ENCODE data around the gene DDX39B.
"Not testable (repeated sequence)": the region's sequence is repeated elsewhere in the genome, so short reads cannot be mapped to it uniquely, and the experiment has no call there.

The DDX39B gene

DNA sequence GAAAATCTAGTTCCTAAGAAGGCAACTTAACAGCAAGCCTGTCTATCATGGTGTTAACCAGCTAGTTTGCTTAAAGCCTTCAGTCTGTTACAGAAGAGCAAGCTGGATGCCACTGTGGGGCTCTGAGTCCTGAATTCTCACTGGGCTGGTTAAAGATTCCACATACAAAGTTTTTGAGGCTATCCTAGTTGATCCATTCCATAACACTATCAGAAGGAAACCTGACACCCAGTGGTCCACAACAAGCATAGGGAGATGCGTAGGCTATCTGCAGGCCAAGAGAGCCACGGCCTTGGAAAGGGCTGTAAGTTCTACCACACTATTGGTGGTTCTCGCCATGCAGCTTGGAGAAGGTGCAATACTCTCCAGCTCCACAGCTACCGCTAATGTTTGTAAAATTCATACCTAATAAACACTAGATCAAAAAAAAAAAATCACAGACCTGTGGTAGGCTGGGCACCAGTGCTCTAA, 13.5 kb downstream of the DDX39B start:
- no peak overlapping the region for H3K27ac ChIP-seq
- TF ChIP-seq, protein P1, sequence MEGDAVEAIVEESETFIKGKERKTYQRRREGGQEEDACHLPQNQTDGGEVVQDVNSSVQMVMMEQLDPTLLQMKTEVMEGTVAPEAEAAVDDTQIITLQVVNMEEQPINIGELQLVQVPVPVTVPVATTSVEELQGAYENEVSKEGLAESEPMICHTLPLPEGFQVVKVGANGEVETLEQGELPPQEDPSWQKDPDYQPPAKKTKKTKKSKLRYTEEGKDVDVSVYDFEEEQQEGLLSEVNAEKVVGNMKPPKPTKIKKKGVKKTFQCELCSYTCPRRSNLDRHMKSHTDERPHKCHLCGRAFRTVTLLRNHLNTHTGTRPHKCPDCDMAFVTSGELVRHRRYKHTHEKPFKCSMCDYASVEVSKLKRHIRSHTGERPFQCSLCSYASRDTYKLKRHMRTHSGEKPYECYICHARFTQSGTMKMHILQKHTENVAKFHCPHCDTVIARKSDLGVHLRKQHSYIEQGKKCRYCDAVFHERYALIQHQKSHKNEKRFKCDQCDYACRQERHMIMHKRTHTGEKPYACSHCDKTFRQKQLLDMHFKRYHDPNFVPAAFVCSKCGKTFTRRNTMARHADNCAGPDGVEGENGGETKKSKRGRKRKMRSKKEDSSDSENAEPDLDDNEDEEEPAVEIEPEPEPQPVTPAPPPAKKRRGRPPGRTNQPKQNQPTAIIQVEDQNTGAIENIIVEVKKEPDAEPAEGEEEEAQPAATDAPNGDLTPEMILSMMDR (conservative IDR thresholded peaks at IDR 0.05): no peak

DNA sequence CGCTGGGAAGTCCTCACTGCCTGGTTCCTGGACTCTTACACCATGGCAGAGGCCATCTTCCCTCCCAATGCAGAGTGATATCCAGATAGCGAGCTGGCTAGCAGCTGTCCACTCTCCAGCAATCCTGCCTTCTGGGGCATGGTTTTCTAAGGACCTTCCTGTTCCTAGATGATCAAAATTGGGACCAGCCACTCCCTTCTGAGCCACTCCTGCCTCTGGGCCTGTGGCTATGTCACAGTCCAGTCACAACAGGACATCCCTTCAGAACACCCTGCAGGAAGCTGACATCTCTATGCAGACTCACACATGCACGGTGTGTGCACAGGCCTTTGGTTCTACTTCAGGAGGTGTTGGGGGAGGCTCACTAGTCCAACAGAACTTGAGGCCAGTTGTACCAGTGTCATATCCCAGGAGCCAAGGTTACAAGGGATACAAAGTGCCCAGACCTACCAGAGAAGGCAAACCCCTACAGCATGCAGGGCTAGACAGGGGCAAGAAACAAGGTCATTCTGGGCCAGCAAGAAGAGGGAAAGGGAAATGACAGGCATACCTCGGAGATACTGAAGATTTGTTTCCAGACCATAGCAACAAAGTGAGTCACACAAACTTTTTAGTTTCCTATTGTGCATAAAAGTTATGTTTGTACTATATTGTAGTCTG, 15.7 kb downstream of the DDX39B start:
- H3K27ac ChIP-seq: no peak overlapping the region
- TF ChIP-seq, protein P1 (conservative IDR thresholded peaks at IDR 0.05): no peak

DNA sequence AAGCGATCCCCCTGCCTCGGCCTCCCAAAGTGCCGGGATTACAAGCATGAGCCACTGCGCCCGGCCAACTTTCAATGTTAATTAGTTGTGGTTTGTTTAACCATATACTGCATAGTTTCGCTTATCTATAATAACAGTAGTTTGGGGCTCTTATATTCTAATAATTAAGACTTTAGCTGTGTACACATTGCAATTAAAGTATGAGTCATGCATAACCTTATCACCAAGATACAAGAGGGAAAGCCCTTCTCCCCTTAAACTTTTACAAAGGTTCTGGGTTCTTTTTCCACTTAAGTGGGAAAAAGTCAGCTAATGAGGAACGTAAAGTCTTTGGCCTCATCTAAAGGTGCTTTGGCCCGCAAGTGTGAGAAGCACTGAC, 16.3 kb downstream of the DDX39B start:
- TF ChIP-seq, protein P1 (conservative IDR thresholded peaks at IDR 0.05): no peak

DNA sequence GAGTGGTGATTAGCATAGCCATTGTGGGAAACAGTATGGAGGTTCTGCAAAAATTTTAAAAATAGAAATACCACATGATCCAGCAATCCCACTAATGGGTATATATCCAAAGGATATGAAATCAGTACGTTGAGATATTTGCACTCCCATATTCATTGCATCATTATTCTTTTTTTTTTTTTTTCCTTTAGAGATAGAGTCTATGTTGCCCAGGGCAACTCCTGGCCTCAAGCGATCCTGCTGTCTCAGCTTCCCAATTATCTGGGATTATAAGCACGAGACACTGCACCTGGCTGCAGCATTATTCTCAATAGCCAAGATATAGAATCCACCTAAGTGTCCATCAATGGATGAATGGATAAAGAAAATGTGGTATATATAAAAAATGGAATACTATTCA, 20.0 kb downstream of the DDX39B start:
- no peak overlapping the region for H3K27ac ChIP-seq

More for the DNA sequence above, 16.3 kb downstream of the DDX39B start:
- no peak overlapping the region for H3K27ac ChIP-seq

DNA sequence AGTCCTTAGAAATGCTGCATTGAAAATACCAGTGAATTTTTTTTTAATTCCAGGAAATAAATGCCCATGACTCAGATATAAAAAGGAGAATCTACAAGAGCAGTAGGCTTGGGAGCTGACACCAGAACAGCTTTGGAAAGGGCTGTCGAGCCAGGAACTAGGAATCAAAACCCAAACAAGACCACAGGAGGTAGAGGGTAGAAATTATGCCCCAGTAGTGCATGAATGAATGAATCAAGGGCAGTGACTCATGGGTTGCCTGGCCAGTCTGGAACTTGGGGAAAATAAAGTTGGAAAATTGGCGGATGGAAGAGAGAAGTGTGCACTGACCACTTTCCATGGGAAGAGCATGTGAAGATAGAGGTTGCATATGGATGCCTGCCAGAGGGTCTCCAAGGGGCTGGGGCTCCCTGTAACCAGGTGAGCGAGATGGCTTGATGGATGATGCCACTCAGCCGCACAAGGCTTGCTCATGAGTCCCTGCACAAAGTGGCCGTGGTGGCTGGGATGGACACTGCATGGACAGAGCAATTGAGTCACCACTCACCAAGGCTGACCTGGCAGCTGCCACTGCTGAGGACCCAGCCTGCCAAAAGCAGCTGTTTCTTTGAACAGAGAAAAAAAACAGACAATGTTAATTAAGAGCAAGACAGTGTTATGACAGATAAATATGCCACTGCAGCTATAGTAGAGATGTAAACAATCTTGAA, 28.2 kb downstream of the DDX39B start:
- no peak overlapping the region for H3K27ac ChIP-seq
- TF ChIP-seq, protein P1 (conservative IDR thresholded peaks at IDR 0.05): no peak

More for the DNA sequence above, 20.0 kb downstream of the DDX39B start:
- TF ChIP-seq, protein P1 (conservative IDR thresholded peaks at IDR 0.05): no peak

DNA sequence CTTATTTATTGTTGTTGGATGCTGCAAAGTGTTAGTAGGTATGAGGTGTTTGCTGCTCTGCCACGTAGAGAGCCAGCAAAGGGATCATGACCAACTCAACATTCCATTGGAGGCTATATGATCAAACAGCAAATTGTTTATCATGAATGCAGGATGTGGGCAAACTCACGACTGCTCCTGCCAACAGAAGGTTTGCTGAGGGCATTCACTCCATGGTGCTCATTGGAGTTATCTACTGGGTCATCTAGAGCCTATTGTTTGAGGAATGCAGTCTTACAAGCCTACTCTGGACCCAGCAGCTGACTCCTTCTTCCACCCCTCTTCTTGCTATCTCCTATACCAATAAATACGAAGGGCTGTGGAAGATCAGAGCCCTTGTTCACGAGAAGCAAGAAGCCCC, 31.8 kb downstream of the DDX39B start:
- H3K27ac ChIP-seq: no peak overlapping the region

DNA sequence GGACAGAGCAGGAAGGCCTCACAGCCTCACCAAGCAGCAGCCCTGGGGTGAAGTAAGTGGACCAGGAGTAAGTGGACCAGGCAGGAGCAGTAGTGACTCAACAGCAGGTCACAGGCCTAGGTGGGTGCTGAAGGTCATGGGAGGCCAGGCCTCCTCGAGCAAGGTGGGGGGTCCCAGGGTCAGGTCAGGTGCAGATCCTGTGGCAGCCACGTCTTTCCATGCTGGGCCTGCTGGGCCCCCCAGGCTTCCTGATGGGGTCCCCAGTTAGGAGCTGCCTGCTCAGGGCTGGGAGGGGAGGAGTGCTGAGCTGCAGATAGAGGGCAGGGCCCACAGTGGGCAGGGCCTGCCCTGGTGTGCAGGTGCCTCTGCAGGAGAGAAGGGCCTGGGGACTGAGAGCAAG, 32.8 kb downstream of the DDX39B start:
- not testable (repeated sequence) for H3K27ac ChIP-seq

More for the DNA sequence above, 31.8 kb downstream of the DDX39B start:
- TF ChIP-seq, protein P1 (conservative IDR thresholded peaks at IDR 0.05): no peak

DNA sequence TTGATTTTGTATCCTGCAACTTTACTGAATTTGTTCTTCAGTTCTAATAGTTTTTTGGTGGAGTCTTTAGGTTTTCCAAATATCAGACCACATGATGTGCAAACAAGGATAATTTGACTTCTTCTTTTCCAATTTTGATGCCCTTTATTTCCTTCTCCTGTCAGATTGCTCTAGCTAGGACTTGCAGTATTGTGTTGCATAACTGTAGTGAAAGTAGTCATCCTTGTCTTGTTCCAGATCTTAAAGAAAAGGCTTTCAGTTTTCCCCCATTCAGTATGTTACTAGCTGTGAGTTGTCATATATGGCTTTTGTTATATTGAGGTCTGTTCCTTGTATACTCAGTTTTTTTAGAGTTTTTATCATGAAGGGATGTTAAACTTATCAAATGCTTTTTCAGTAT, 39.2 kb downstream of the DDX39B start:
- no peak overlapping the region for H3K27ac ChIP-seq
- TF ChIP-seq, protein P1 (conservative IDR thresholded peaks at IDR 0.05): no peak

DNA sequence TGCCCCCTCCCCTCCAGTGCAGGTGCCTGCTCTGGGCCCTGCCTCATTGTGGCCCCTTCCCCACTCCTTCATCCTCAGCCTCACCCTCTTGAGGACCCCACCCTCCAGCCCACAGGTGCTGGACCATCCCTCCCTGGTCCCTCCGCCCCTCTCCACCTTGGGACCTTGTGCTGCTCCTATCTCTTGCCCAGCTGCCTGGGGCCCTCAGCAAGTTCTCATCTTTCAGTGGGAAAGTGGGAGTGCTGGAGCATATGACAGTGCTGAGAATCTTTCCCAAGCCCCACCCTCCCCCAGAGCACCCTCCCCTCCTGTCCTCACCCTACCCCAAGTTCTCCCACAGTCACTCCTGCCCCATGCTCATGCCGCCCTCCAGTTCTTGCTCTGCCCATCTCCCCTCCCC, 42.2 kb downstream of the DDX39B start:
- H3K27ac ChIP-seq: not testable (repeated sequence)

Data from VCaP (cell line).